Peyer's patch (tissue), 4 donors: ENCODE data around the gene MRPL17.

Experiments used
- POLR2A ChIP-seq, 2 donors: fragments of 450-650 bp; IDR thresholded peaks; one replicate each; pipeline ENCODE4 v1.5.1; 2017; ENCODE audit warnings: antibody characterized with exemption in 2 of 2, mild to moderate bottlenecking in 2 of 2, moderate library complexity in 2 of 2
- TF ChIP-seq, protein P1 (sequence below), 6 experiments: fragments of 450-650 bp in 4 of 6; fragments of 200-600 bp in 2 of 6; sonication (generic) in 1 of 6; IDR thresholded peaks; one replicate each; pipeline ENCODE4 v1.5.1; 2017 to 2019; ENCODE audit warnings: antibody characterized with exemption in 6 of 6, mild to moderate bottlenecking in 3 of 6, moderate library complexity in 1 of 6

DNA sequence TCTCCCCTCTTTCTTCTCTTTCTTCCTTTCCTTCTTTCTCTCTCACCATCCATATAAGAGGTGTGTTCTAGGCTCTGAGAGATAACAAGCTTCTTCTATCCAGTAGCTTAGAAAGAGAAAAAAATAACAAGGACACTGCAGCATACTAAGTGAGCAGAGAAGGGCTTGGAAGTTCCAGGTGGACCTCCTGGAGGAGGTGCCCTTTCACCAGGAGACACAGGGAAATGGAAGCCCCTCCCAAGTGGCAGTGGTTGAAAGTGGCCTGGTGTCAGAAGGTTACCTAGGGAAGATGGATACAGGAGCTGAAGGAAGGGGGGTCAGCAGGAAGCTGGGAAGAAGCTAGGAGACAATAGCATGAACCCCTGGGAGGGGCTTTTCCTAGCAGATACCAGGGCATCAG lies 33.0 kb downstream of the MRPL17 start:
- TF ChIP-seq, protein P1, sequence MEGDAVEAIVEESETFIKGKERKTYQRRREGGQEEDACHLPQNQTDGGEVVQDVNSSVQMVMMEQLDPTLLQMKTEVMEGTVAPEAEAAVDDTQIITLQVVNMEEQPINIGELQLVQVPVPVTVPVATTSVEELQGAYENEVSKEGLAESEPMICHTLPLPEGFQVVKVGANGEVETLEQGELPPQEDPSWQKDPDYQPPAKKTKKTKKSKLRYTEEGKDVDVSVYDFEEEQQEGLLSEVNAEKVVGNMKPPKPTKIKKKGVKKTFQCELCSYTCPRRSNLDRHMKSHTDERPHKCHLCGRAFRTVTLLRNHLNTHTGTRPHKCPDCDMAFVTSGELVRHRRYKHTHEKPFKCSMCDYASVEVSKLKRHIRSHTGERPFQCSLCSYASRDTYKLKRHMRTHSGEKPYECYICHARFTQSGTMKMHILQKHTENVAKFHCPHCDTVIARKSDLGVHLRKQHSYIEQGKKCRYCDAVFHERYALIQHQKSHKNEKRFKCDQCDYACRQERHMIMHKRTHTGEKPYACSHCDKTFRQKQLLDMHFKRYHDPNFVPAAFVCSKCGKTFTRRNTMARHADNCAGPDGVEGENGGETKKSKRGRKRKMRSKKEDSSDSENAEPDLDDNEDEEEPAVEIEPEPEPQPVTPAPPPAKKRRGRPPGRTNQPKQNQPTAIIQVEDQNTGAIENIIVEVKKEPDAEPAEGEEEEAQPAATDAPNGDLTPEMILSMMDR (IDR thresholded peaks at IDR 0.05): no peak
- TF ChIP-seq POLR2A (IDR thresholded peaks at IDR 0.05): no peak
